IMR-90 (cell line): ENCODE measurements around the gene LRRFIP1. TPM values are rescaled to one million over a fixed set of nuclear protein-coding genes. Genes with fewer than 3 reads are reported as not detected.

Experiments
- ATAC-seq: fragments of 200-7000 bp; cut with Tn5 transposase; 2 replicates; pipeline ENCODE4 v1.9.1; 2020; ENCODE audit warnings: low read depth, mild to moderate bottlenecking, moderate library complexity
- BruUV-seq: library from RNA; stranded (reverse); fragments of 400-500 nt; replicated peaks from 2 replicates; lab custom pipeline; 2021; lab: Mats Ljungman, UMichigan
- CTCF ChIA-PET: fragments of 300-600 bp; formaldehyde crosslinking; extraction: SDS; loops from one replicate; lab custom pipeline; 2021; ENCODE audit warnings: antibody characterized with exemption; lab: Yijun Ruan, JAX
- POLR2A ChIA-PET: fragments of 300-600 bp; sonication (Branson Sonifier 250); formaldehyde crosslinking; loops from one replicate; lab custom pipeline; 2022; ENCODE audit warnings: antibody characterized with exemption; ENCODE audit not compliant: unreplicated experiment; lab: Charles Lee
- DNase-seq: peaks from one replicate; pipeline ENCODE4 v3.0.0; 2013
- H2AFZ ChIP-seq: replicated peaks from 2 replicates; pipeline ENCODE3; 2013; ENCODE audit warnings: low read length, mild to moderate bottlenecking; ENCODE audit not compliant: poor library complexity
- H2AK5ac ChIP-seq: 2 replicates; pipeline ENCODE4 v1.6.1; 2013; ENCODE audit warnings: low read depth, low read length, inconsistent platforms
- H2AK9ac ChIP-seq: replicated peaks from 2 replicates; pipeline ENCODE3; 2013; ENCODE audit warnings: mild to moderate bottlenecking, low read depth, low read length, moderate library complexity; ENCODE audit not compliant: poor library complexity
- H2BK120ac ChIP-seq: 2 replicates; pipeline ENCODE4 v1.6.1; 2013; ENCODE audit warnings: low read depth, low read length, inconsistent platforms
- H2BK15ac ChIP-seq: 3 replicates; pipeline ENCODE4 v1.6.1; 2013; ENCODE audit warnings: low read depth, low read length, inconsistent platforms
- H2BK20ac ChIP-seq: 2 replicates; pipeline ENCODE4 v1.6.1; 2013; ENCODE audit warnings: low read depth, mild to moderate bottlenecking, inconsistent platforms, low read length, moderate library complexity
- H2BK5ac ChIP-seq: 2 replicates; pipeline ENCODE4 v1.6.1; 2013; ENCODE audit warnings: mild to moderate bottlenecking, low read depth, low read length, inconsistent platforms; ENCODE audit not compliant: poor library complexity, severe bottlenecking
- H3K14ac ChIP-seq: replicated peaks from 2 replicates; pipeline ENCODE4 v1.6.1; 2013; ENCODE audit warnings: low read depth, low read length, inconsistent platforms
- H3K18ac ChIP-seq: 2 replicates; pipeline ENCODE4 v1.6.1; 2013; ENCODE audit warnings: low read depth, low read length, control low read depth
- H3K23ac ChIP-seq: 2 replicates; pipeline ENCODE4 v1.6.1; 2013; ENCODE audit warnings: low read depth, low read length, inconsistent platforms
- H3K27ac ChIP-seq: 2 replicates; pipeline ENCODE4 v1.5.1; 2013; ENCODE audit warnings: mild to moderate bottlenecking, control low read depth, low read length; ENCODE audit not compliant: insufficient read depth
- H3K27me3 ChIP-seq: 2 replicates; pipeline ENCODE4 v1.6.1; 2013; ENCODE audit warnings: low read length; ENCODE audit not compliant: control insufficient read depth, insufficient read depth
- H3K36me3 ChIP-seq: 2 replicates; pipeline ENCODE4 v1.6.1; 2013; ENCODE audit warnings: low read length, mixed read lengths; ENCODE audit not compliant: control insufficient read depth, insufficient read depth
- H3K4ac ChIP-seq: 2 replicates; pipeline ENCODE4 v1.6.1; 2013; ENCODE audit warnings: low read depth, low read length, inconsistent platforms
- H3K4me1 ChIP-seq: 2 replicates; pipeline ENCODE4 v1.6.1; 2013; ENCODE audit warnings: low read length, mixed read lengths; ENCODE audit not compliant: control insufficient read depth, insufficient read depth
- H3K4me2 ChIP-seq: 2 replicates; pipeline ENCODE4 v1.6.1; 2013; ENCODE audit warnings: low read depth, mild to moderate bottlenecking, control low read depth, low read length, moderate library complexity
- H3K4me3 ChIP-seq: 2 replicates; pipeline ENCODE4 v1.5.1; 2013; ENCODE audit warnings: low read depth, mild to moderate bottlenecking, control low read depth, low read length, moderate library complexity; ENCODE audit not compliant: insufficient read depth
- H3K56ac ChIP-seq: 2 replicates; pipeline ENCODE4 v1.6.1; 2013; ENCODE audit warnings: low read length, inconsistent platforms; ENCODE audit not compliant: insufficient read depth; ENCODE audit errors: extremely low read depth
- H3K79me1 ChIP-seq, 2 experiments: 2 replicates each; pipeline ENCODE4 v1.6.1; 2013; ENCODE audit warnings: low read length in 2 of 2, inconsistent platforms in 1 of 2, low read depth in 1 of 2
- H3K9ac ChIP-seq: 2 replicates; pipeline ENCODE4 v1.6.1; 2013; ENCODE audit warnings: low read depth, low read length, control low read depth
- H3K9me1 ChIP-seq: 2 replicates; pipeline ENCODE4 v1.6.1; 2013; ENCODE audit warnings: low read length, inconsistent platforms; ENCODE audit not compliant: insufficient read depth
- H3K9me3 ChIP-seq: 2 replicates; pipeline ENCODE4 v1.6.1; 2013; ENCODE audit warnings: low read length; ENCODE audit not compliant: control insufficient read depth, insufficient read depth
- H4K20me1 ChIP-seq: 2 replicates; pipeline ENCODE4 v1.6.1; 2013; ENCODE audit warnings: low read length, inconsistent platforms; ENCODE audit not compliant: insufficient read depth
- H4K5ac ChIP-seq: 2 replicates; pipeline ENCODE4 v1.6.1; 2013; ENCODE audit warnings: mild to moderate bottlenecking, low read depth, low read length, control low read depth
- H4K8ac ChIP-seq, 2 experiments: 2 replicates each; pipeline ENCODE4 v1.6.1; 2013; ENCODE audit warnings: low read depth in 2 of 2, low read length in 2 of 2, control low read depth in 1 of 2, inconsistent platforms in 1 of 2
- H4K91ac ChIP-seq: 2 replicates; pipeline ENCODE4 v1.6.1; 2013; ENCODE audit warnings: low read depth, low read length, inconsistent platforms; ENCODE audit not compliant: insufficient read depth
- BHLHE40 ChIP-seq: fragments of 150-350 bp; IDR thresholded peaks from 2 replicates; pipeline ENCODE4 v1.6.1; 2016; ENCODE audit warnings: mild to moderate bottlenecking, low read depth, low read length
- CEBPB ChIP-seq: IDR thresholded peaks from 2 replicates; pipeline ENCODE4 v1.6.1; 2012; ENCODE audit warnings: low read depth, low read length, improper control_type of control experiment
- CHD1 ChIP-seq: IDR thresholded peaks from 2 replicates; pipeline ENCODE4 v1.6.1; 2012; ENCODE audit warnings: low read depth, low read length, improper control_type of control experiment
- CTCF ChIP-seq: conservative IDR thresholded peaks from 2 replicates; pipeline ENCODE4 v1.5.1; 2012; ENCODE audit warnings: mild to moderate bottlenecking, low read depth, low read length, improper control_type of control experiment
- FOS ChIP-seq: fragments of 150-350 bp; IDR thresholded peaks from 2 replicates; pipeline ENCODE4 v1.6.1; 2016; ENCODE audit warnings: low read depth, low read length
- MAFK ChIP-seq: IDR thresholded peaks from 2 replicates; pipeline ENCODE4 v1.6.1; 2012; ENCODE audit warnings: low read depth, low read length, improper control_type of control experiment
- MAZ ChIP-seq: IDR thresholded peaks from 2 replicates; pipeline ENCODE4 v1.6.1; 2012; ENCODE audit warnings: low read depth, mild to moderate bottlenecking, low read length, improper control_type of control experiment, moderate library complexity, borderline replicate concordance
- MXI1 ChIP-seq: IDR thresholded peaks from 2 replicates; pipeline ENCODE4 v1.6.1; 2012; ENCODE audit warnings: low read depth, mild to moderate bottlenecking, low read length, moderate library complexity, borderline replicate concordance
- NFE2L2 ChIP-seq: fragments of 150-350 bp; IDR thresholded peaks from 2 replicates; pipeline ENCODE4 v1.6.1; 2016; ENCODE audit warnings: low read depth, mild to moderate bottlenecking, low read length
- POLR2A ChIP-seq: IDR thresholded peaks from 2 replicates; pipeline ENCODE4 v1.6.1; 2012; ENCODE audit warnings: mild to moderate bottlenecking, low read depth, low read length
- RAD21 ChIP-seq: IDR thresholded peaks from 2 replicates; pipeline ENCODE4 v1.6.1; 2012; ENCODE audit warnings: low read length, improper control_type of control experiment
- RCOR1 ChIP-seq: IDR thresholded peaks from 2 replicates; pipeline ENCODE4 v1.6.1; 2012; ENCODE audit warnings: mild to moderate bottlenecking, low read length, improper control_type of control experiment; ENCODE audit not compliant: insufficient replicate concordance
- RFX5 ChIP-seq: IDR thresholded peaks from 2 replicates; pipeline ENCODE4 v1.8.0; 2012; ENCODE audit warnings: low read depth, mild to moderate bottlenecking, low read length, moderate library complexity
- SMC3 ChIP-seq: fragments of 150-350 bp; IDR thresholded peaks from 2 replicates; pipeline ENCODE4 v1.6.1; 2016; ENCODE audit warnings: low read depth, mild to moderate bottlenecking, antibody characterized with exemption, low read length, moderate library complexity
- USF2 ChIP-seq: fragments of 150-350 bp; IDR thresholded peaks from 2 replicates; pipeline ENCODE4 v1.6.1; 2017; ENCODE audit warnings: mild to moderate bottlenecking, antibody characterized with exemption, low read length, low read depth
- WGBS, 2 experiments: methylation state at CpG; one replicate each; pipeline versions ENCODE4 v1.1.5 to v1.1.7; 2013; ENCODE audit warnings: missing lambda C conversion rate in 2 of 2; ENCODE audit not compliant: insufficient read length in 1 of 2; ENCODE audit errors: extremely low coverage in 2 of 2; 5-methylcytosine and 5-hydroxymethylcytosine counted together
- dilution Hi-C: fragments of 300-500 bp; cut with HindIII; formaldehyde crosslinking; loops from one replicate; pipeline ENCODE4 v1.14.3; 2018; ENCODE audit warnings: low sequenced_read_pairs; ENCODE audit not compliant: unreplicated experiment
- in situ Hi-C: fragments of 300-500 bp; cut with MboI; formaldehyde crosslinking; loops from 3 replicates; pipeline ENCODE4 v1.14.3; 2019; ENCODE audit warnings: low sequenced_read_pairs, inconsistent platforms, mixed read lengths
- intact Hi-C: fragments of 100-400 bp; cut with micrococcal nuclease; formaldehyde crosslinking; loops from 2 replicates; pipeline ENCODE4 v1.10.0; 2022
- polyA plus RNA-seq, 3 experiments: library from polyadenylated mRNA; depleted of rRNA; stranded (reverse); fragments of >200 nt; gene quantifications; 2 replicates each; pipeline ENCODE4 v1.2.3, GENCODE V29; 2012; ENCODE audit warnings: low replicate concordance in 1 of 3
- total RNA-seq: library from RNA; depleted of rRNA; stranded (reverse); fragments of >200 nt; gene quantifications from 2 replicates; pipeline ENCODE4 v1.2.3, GENCODE V29; 2012

LRRFIP1 gene
- total and polyA plus RNA-seq, 2 of the 4 experiments (the other 2 are of a cell fraction) = 52.2 to 54.4 TPM

GRCh38 chr2:237692601-237693290, 65.4 kb downstream of the LRRFIP1 start:
- Histone ChIP-seq H3K4me2 (peak overlapping the region; percentile 85), H3K4me3 (peak overlapping the region; percentile 57), H4K8ac (peak overlapping the region; percentile 58 to 75; a peak in 2 of 4 replicates), H2BK5ac (peak overlapping the region; percentile 73), H2BK20ac (peak overlapping the region; percentile 17; the same call in 1 of the 2 replicates), H3K9me3 (no peaks in the 10 kb centered on the region), H3K4me1 (peaks cover 33% of the 10 kb centered on the region), H4K91ac (peak overlapping the region; percentile 73; the same call in 1 of the 2 replicates), H4K5ac (no peak overlapping the region), H2AK5ac (peak overlapping the region; percentile 73), H3K9me1 (peaks cover 24% of the 10 kb centered on the region), H2AFZ (peak overlapping the region; percentile 79), H3K79me1 (peaks cover 19 to 68% of the 10 kb centered on the region in 2 experiments), H3K56ac (peak overlapping the region; percentile 77; the same call in 1 of the 2 replicates), H3K14ac (peak overlapping the region; percentile 51), H4K20me1 (peaks cover 41% of the 10 kb centered on the region), H3K23ac (peak overlapping the region; percentile 93), H2AK9ac (peak overlapping the region; percentile 94), H2BK120ac (peak overlapping the region; percentile 71), H2BK15ac (peak overlapping the region; percentile 52; the same call in 1 of the 3 replicates), H3K36me3 (no peaks in the 10 kb centered on the region), H3K27ac (peak overlapping the region; percentile 81), H3K4ac (peak overlapping the region; percentile 92), H3K27me3 (no peaks in the 10 kb centered on the region), H3K9ac (peak overlapping the region; percentile 92), H3K18ac (peak overlapping the region; percentile 29; the same call in 1 of the 2 replicates)
- dilution Hi-C loops = no loop called here
- POLR2A ChIA-PET = no interaction called here
- intact Hi-C loops = loop anchor here (5.0 kb wide), 1 partner anchor 35 kb away; no protein-coding TSS in a partner anchor
- in situ Hi-C loops = no loop called here
- TSS peak; percentile 10 for BruUV-seq
- ATAC-seq (no peak), DNase-seq (no peak)
- WGBS, 2 experiments = 3% methylated on average over 22 of the region's 40 CpGs; no CpG with 5 or more reads in 1 of the 2 experiments
- CTCF ChIA-PET = interaction anchor here (1.3 to 1.9 kb wide), 2 partner anchors 20 to 111 kb away, joined by 5 read pairs; no protein-coding TSS in a partner anchor
- peak; percentile 82 for TF ChIP-seq CHD1
- no peak for TF ChIP-seq RCOR1
- TF ChIP-seq CEBPB = no peak
- no peak for TF ChIP-seq RFX5
- no peak for TF ChIP-seq NFE2L2
- no peak for TF ChIP-seq MAZ
- no peak for TF ChIP-seq FOS
- TF ChIP-seq BHLHE40 = no peak
- TF ChIP-seq MAFK = no peak
- TF ChIP-seq RAD21 = no peak
- TF ChIP-seq USF2 = no peak
- no peak for TF ChIP-seq SMC3
- peak; percentile 35; the same call in 1 of the 2 replicates for TF ChIP-seq POLR2A
- peak; percentile 86; the same call in 1 of the 2 replicates for TF ChIP-seq MXI1
- TF ChIP-seq CTCF = no peak
